K562 (cell line): ENCODE measurements around the gene BCL7C. TPM values are rescaled to one million over a fixed set of nuclear protein-coding genes. Genes with fewer than 3 reads are reported as not detected.

Experiments used
- ATAC-seq: fragments of 200-7000 bp; cut with Tn5 transposase; 3 replicates; pipeline ENCODE4 v1.9.1; 2020; ENCODE audit warnings: moderate library complexity
- BruUV-seq: library from RNA; stranded (reverse); fragments of 400-500 nt; replicated peaks from 2 replicates; lab custom pipeline; 2021; lab: Mats Ljungman, UMichigan
- CTCF ChIA-PET: fragments of 300-600 bp; formaldehyde crosslinking; extraction: SDS; loops from one replicate; lab custom pipeline; 2021; ENCODE audit warnings: low intra/inter-chr PET ratio; lab: Yijun Ruan, JAX
- POLR2A ChIA-PET: fragments of 300-600, 350-650 bp; sonication (Branson Sonifier 250); formaldehyde crosslinking; extraction: SDS; loops from one replicate; lab custom pipeline; 2021; ENCODE audit warnings: antibody characterized with exemption, inconsistent platforms; lab: Yijun Ruan, JAX
- DNase-seq, 4 experiments: peaks; one replicate each; pipeline versions ENCODE4 v3.0.0 to v3.0.0-alpha.2; 2011 to 2018; ENCODE audit warnings: low spot score in 3 of 4, mixed read lengths in 3 of 4; ENCODE audit errors: extremely low read depth in 1 of 4
- FAIRE-seq: peaks from 2 replicates; lab custom pipeline; 2011; peaks lifted over from hg19 to GRCh38; lab: Jason Lieb, UNC
- H2AFZ ChIP-seq: 2 replicates; pipeline ENCODE4 v1.6.0; 2011; ENCODE audit warnings: low read depth, low read length, control low read depth, inconsistent platforms
- H3K27ac ChIP-seq: fragments of 200-600 bp; 3 replicates; pipeline ENCODE4 v1.8.0; 2011; ENCODE audit warnings: low read depth, mild to moderate bottlenecking, control low read depth, inconsistent platforms, low read length, moderate library complexity, mixed read lengths; ENCODE audit errors: extremely low read depth
- H3K27me3 ChIP-seq, 2 experiments: fragments of 300-600 bp in 1 of 2; 2 replicates in 1 of 2; 3 replicates in 1 of 2; pipeline versions ENCODE4 v1.6.0 to v1.8.0; 2011; ENCODE audit warnings: inconsistent platforms in 2 of 2, low read length in 2 of 2, mild to moderate bottlenecking in 1 of 2, mixed read lengths in 1 of 2, moderate library complexity in 1 of 2; ENCODE audit not compliant: control insufficient read depth in 2 of 2, insufficient read depth in 2 of 2
- H3K36me3 ChIP-seq: fragments of 300-600 bp; 3 replicates; pipeline ENCODE4 v1.8.0; 2011; ENCODE audit warnings: mild to moderate bottlenecking, low read length, inconsistent platforms; ENCODE audit not compliant: control insufficient read depth, insufficient read depth
- H3K4me1 ChIP-seq, 2 experiments: fragments of 200-600 bp in 1 of 2; replicated peaks in 1 of 2; 2 replicates in 1 of 2; 3 replicates in 1 of 2; pipeline versions ENCODE4 v1.5.1 to v1.8.0; 2011; ENCODE audit warnings: inconsistent platforms in 2 of 2, low read length in 2 of 2, mild to moderate bottlenecking in 1 of 2, mixed read lengths in 1 of 2, moderate library complexity in 1 of 2; ENCODE audit not compliant: control insufficient read depth in 2 of 2, insufficient read depth in 2 of 2
- H3K4me2 ChIP-seq: 2 replicates; pipeline ENCODE4 v1.6.1; 2011; ENCODE audit warnings: low read length, control low read depth, inconsistent platforms, mixed read lengths; ENCODE audit not compliant: insufficient read depth
- H3K4me3 ChIP-seq: fragments of 200-600 bp; sonication (generic), shearing (Covaris generic); 2 replicates; pipeline ENCODE4 v1.5.1; 2016; ENCODE audit warnings: control low read depth, inconsistent platforms
- H3K79me2 ChIP-seq: fragments of 200-600 bp; 3 replicates; pipeline ENCODE4 v1.8.0; 2011; ENCODE audit warnings: low read length, inconsistent platforms; ENCODE audit not compliant: control insufficient read depth, insufficient read depth
- H3K9ac ChIP-seq, 2 experiments: 2 replicates each; pipeline versions ENCODE4 v1.6.0 to v1.6.1; 2011; ENCODE audit warnings: low read depth in 2 of 2, low read length in 2 of 2, control low read depth in 1 of 2, inconsistent platforms in 1 of 2, mild to moderate bottlenecking in 1 of 2, mixed read lengths in 1 of 2; ENCODE audit not compliant: insufficient read depth in 1 of 2
- H3K9me1 ChIP-seq: one replicate; pipeline ENCODE4 v1.6.0; 2011; ENCODE audit warnings: inconsistent platforms, mild to moderate bottlenecking, low read length, moderate library complexity; ENCODE audit not compliant: control insufficient read depth, insufficient read depth
- H3K9me3 ChIP-seq: replicated peaks from 2 replicates; pipeline ENCODE4 v1.5.1; 2011; ENCODE audit warnings: low read depth, low read length, inconsistent platforms; ENCODE audit not compliant: control insufficient read depth, insufficient read depth
- H4K20me1 ChIP-seq: replicated peaks from 2 replicates; pipeline ENCODE4 v1.6.1; 2011; ENCODE audit warnings: low read length, inconsistent platforms, mixed read lengths; ENCODE audit not compliant: control insufficient read depth, insufficient read depth
- ASH1L ChIP-seq: fragments of 450-650 bp; IDR thresholded peaks from 2 replicates; pipeline ENCODE4 v1.6.1; 2018; ENCODE audit warnings: borderline replicate concordance, mild to moderate bottlenecking, low read depth; ENCODE audit not compliant: partially characterized antibody
- BRF1 ChIP-seq: IDR thresholded peaks from 3 replicates; pipeline ENCODE4 v1.6.1; 2011; ENCODE audit warnings: borderline replicate concordance, mild to moderate bottlenecking; ENCODE audit not compliant: insufficient read length; ENCODE audit errors: extremely low read depth
- KLF6 ChIP-seq: fragments of 250-450 bp; sonication (Bioruptor Pico); IDR thresholded peaks from 2 replicates; pipeline ENCODE4 v1.4.0; 2020; ENCODE audit warnings: mild to moderate bottlenecking, moderate library complexity, borderline replicate concordance
- ZKSCAN1 ChIP-seq: fragments of 150-350 bp; IDR thresholded peaks from 2 replicates; pipeline ENCODE4 v1.6.1; 2016; ENCODE audit warnings: low read depth, low read length
- WGBS: fragments of 100-300 bp; shearing (Covaris generic); methylation state at CpG from one replicate; pipeline ENCODE4 v1.1.6; 2016; ENCODE audit warnings: low coverage, mixed read lengths; ENCODE audit not compliant: insufficient coverage; ENCODE audit errors: missing lambda C conversion rate; 5-methylcytosine and 5-hydroxymethylcytosine counted together
- in situ Hi-C: fragments of 300-500 bp; cut with MboI; formaldehyde crosslinking; loops from 4 replicates; pipeline ENCODE4 v1.15.0; 2018; ENCODE audit warnings: inconsistent platforms, mixed read lengths
- intact Hi-C: fragments of 100-400 bp; cut with micrococcal nuclease; formaldehyde crosslinking; loops from 2 replicates; pipeline ENCODE4 v1.14.2; 2022
- polyA plus RNA-seq, 8 experiments: library from polyadenylated mRNA; depleted of rRNA in 4 of 8; stranded (reverse) in 5 of 8; unstranded in 3 of 8; fragments of >200 nt; fragmentation: Nextera tagmentation in 2 of 8; fragmentation: Illumina TruSeq in 1 of 8; extraction: Ambion mirVana in 2 of 8; extraction: Trizol in 1 of 8; gene quantifications; 2 replicates each; pipeline versions ENCODE4 v1.2.1 to v1.2.3, GENCODE V29; 2011 to 2014; ENCODE audit warnings: inconsistent platforms in 1 of 8, missing spikeins in 1 of 8
- total RNA-seq, 7 experiments: library from RNA; depleted of rRNA in 6 of 7; stranded (reverse); fragments of >200 nt in 6 of 7; fragmentation: Illumina TruSeq in 2 of 7; extraction: Trizol in 2 of 7; gene quantifications; 2 replicates each; pipeline versions ENCODE4 v1.2.1 to v1.2.3, GENCODE V29; 2011 to 2021; ENCODE audit warnings: low replicate concordance in 1 of 7
- TF ChIP-seq, protein P1 (sequence below): fragments of 250-450 bp; sonication (Bioruptor Pico); IDR thresholded peaks from 2 replicates; pipeline ENCODE4 v1.4.0; 2020; ENCODE audit warnings: mild to moderate bottlenecking, moderate library complexity

Gene BCL7C
- total and polyA plus RNA-seq, 9 of the 15 experiments (the other 6 are each of a cell fraction or from before 2014, with no cell fraction given) = 1.7 to 85.8 (median 19.6) TPM

DNA sequence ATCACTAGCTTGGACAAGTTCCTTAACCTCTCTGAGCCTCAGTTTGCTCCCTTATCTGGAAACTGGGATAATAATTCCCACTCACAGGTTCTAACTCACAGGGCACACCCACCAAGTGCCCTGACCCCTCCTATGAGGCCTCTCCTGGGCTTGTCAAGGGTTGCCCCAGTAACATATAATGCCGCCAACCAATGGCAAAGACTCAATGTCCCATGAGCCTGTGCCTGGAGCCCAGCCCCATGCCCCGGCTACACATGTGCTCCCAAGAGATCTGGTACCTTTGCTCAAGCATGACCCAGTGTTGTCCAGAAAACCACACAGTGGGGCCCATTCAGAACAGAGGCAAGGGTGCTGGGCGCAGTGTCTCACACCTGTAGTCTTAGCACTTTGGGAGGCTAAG is 21.0 kb upstream of the BCL7C start:
- peaks cover 0 to 7% of the 10 kb centered on the region in 2 experiments; a peak in 2 of 5 replicates for H3K4me1 ChIP-seq
- intact Hi-C loops = no loop called here

DNA sequence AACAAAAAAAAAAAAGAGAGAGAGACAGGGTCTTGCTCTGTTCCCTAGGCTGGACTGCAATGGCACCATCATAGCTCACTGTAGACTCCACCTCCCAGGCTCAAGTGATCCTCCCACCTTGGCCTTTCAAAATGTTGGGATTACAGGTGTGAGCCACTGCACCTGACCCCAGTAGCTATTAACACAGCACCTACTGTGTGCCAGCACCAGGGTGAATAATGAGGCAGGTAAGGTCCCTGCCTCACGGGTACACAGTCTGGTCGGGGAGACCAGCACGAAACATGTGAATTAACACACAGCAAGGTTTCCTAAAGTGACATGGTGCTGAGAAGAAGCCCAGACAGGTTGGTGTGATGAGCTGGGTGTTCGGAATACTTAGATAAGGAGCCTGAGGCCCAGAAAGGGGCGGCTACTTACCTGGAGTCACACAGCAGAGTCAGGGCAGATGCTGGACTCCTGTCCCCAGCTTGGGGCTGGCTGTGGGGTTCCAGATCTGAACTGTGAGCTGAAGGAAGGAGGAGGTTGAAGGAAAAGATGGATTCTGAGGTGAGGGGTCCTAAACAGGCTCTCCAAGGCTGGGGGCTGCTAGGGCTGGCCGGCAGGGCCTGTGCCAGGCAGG is 19.0 kb upstream of the BCL7C start:
- H3K4me3 ChIP-seq = no peak overlapping the region
- CTCF ChIA-PET = no interaction called here
- no peak overlapping the region for H2AFZ ChIP-seq
- no peaks in the 10 kb centered on the region for H3K9me1 ChIP-seq
- in situ Hi-C loops = no loop called here
- no peak for FAIRE-seq
- no peaks in the 10 kb centered on the region for H3K79me2 ChIP-seq
- peak overlapping the region in 1 of 2 experiments; percentile 45; a peak in 1 of 4 replicates for H3K9ac ChIP-seq
- 59% methylated on average over 6 of the region's 6 CpGs for WGBS
- peaks cover 0 to 4% of the 10 kb centered on the region in 2 experiments; a peak in 2 of 5 replicates for H3K4me1 ChIP-seq
- no peak for ATAC-seq
- no peak overlapping the region for H3K4me2 ChIP-seq
- H3K9me3 ChIP-seq = no peaks in the 10 kb centered on the region
- no TSS peak for BruUV-seq
- intact Hi-C loops = no loop called here
- H3K27me3 ChIP-seq = no peaks in the 10 kb centered on the region
- no peaks in the 10 kb centered on the region for H3K36me3 ChIP-seq
- POLR2A ChIA-PET = interaction anchor here (0.6 to 1.6 kb wide), 5 partner anchors 8 to 165 kb away, joined by 3 to 5 read pairs (median 3); partner anchors contain the start of gene PHKG2
- H3K27ac ChIP-seq = no peak overlapping the region
- TF ChIP-seq, protein P1, sequence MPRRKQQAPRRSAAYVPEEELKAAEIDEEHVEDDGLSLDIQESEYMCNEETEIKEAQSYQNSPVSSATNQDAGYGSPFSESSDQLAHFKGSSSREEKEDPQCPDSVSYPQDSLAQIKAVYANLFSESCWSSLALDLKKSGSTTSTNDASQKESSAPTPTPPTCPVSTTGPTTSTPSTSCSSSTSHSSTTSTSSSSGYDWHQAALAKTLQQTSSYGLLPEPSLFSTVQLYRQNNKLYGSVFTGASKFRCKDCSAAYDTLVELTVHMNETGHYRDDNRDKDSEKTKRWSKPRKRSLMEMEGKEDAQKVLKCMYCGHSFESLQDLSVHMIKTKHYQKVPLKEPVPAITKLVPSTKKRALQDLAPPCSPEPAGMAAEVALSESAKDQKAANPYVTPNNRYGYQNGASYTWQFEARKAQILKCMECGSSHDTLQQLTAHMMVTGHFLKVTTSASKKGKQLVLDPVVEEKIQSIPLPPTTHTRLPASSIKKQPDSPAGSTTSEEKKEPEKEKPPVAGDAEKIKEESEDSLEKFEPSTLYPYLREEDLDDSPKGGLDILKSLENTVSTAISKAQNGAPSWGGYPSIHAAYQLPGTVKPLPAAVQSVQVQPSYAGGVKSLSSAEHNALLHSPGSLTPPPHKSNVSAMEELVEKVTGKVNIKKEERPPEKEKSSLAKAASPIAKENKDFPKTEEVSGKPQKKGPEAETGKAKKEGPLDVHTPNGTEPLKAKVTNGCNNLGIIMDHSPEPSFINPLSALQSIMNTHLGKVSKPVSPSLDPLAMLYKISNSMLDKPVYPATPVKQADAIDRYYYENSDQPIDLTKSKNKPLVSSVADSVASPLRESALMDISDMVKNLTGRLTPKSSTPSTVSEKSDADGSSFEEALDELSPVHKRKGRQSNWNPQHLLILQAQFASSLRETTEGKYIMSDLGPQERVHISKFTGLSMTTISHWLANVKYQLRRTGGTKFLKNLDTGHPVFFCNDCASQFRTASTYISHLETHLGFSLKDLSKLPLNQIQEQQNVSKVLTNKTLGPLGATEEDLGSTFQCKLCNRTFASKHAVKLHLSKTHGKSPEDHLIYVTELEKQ (CRISPR knock-in tag) = no peak
- TF ChIP-seq BRF1 (no peak), ZKSCAN1 (peak; percentile 52; the same call in 1 of the 2 replicates)
- no peaks in the 10 kb centered on the region for H4K20me1 ChIP-seq
- no peak for DNase-seq

More for the DNA sequence above, 21.0 kb upstream of the BCL7C start:
- TF ChIP-seq ASH1L = no peak
- TF ChIP-seq KLF6 = no peak
- 85% methylated on average over 3 of the region's 3 CpGs for WGBS
- no peak overlapping the region for H3K4me3 ChIP-seq
- H3K9ac ChIP-seq = no peak overlapping the region
- H3K4me2 ChIP-seq = no peak overlapping the region
- no peak overlapping the region for H2AFZ ChIP-seq
- in situ Hi-C loops = no loop called here
- ChIA-PET POLR2A (interaction anchor here (0.8 to 2.0 kb wide), 2 partner anchors 70 to 110 kb away, joined by 3 to 4 read pairs; no protein-coding TSS in a partner anchor), CTCF (no interaction called here)
- H3K9me3 ChIP-seq = no peaks in the 10 kb centered on the region
- no peaks in the 10 kb centered on the region for H3K79me2 ChIP-seq
- H3K36me3 ChIP-seq = no peaks in the 10 kb centered on the region
- no peak for FAIRE-seq
- no peak overlapping the region for H3K27ac ChIP-seq
- ATAC-seq = no peak
- H3K27me3 ChIP-seq = no peaks in the 10 kb centered on the region
- no peak for DNase-seq
- no TSS peak for BruUV-seq
- H3K9me1 ChIP-seq = no peaks in the 10 kb centered on the region
- H4K20me1 ChIP-seq = no peaks in the 10 kb centered on the region
